Kidney glomerular epithelial cell (primary cell): ENCODE measurements around the gene OR10A4.
"Not testable (repeated sequence)": the region's sequence is repeated elsewhere in the genome, so short reads cannot be mapped to it uniquely, and the experiment has no call there.

Experiments
- DNase-seq: peaks from one replicate; lab custom pipeline; 2025; lab: John Stamatoyannopoulos, UW

The OR10A4 gene

GRCh38 chr11:6898911-6899310 is 22.5 kb downstream of the OR10A4 start:
- no peak for DNase-seq

GRCh38 chr11:6900327-6900999 is 24.0 kb downstream of the OR10A4 start:
- DNase-seq = no peak

GRCh38 chr11:6904804-6905203 is 28.4 kb downstream of the OR10A4 start:
- DNase-seq = not testable (repeated sequence)

- DNase-seq = no peak
Measured at GRCh38 chr11:6911378-6911777, 35.0 kb downstream of the OR10A4 start.

GRCh38 chr11:6911948-6912347 is 35.5 kb downstream of the OR10A4 start:
- no peak for DNase-seq

GRCh38 chr11:6919698-6920097 is 43.3 kb downstream of the OR10A4 start:
- no peak for DNase-seq

- no peak for DNase-seq
Measured at GRCh38 chr11:6920702-6921101, 44.3 kb downstream of the OR10A4 start, which contains the start of gene OR2D3. Gene OR2D3, plus strand, starts transcription at chr11:6921002. Its CDS starts 0 bp downstream, at chr11:6921002.

- DNase-seq = no peak
Measured at GRCh38 chr11:6925007-6925577, 48.7 kb downstream of the OR10A4 start.

GRCh38 chr11:6925636-6926207 is 49.3 kb downstream of the OR10A4 start:
- DNase-seq = no peak

GRCh38 chr11:6926208-6927029 is 50.0 kb downstream of the OR10A4 start, which contains the start of gene ZNF215:
Gene ZNF215, plus strand, starts transcription at chr11:6926426. Its CDS starts 5,847 bp downstream, at chr11:6932273.
- peak; percentile 75 for DNase-seq

- DNase-seq = no peak
Measured at GRCh38 chr11:6927030-6927617, 50.7 kb downstream of the OR10A4 start.
